HepG2 (cell line): ENCODE measurements around the gene NEURL3. TPM values are rescaled to one million over a fixed set of nuclear protein-coding genes. Genes with fewer than 3 reads are reported as not detected.

Experiments used
- EED ChIP-seq: sonication (generic); formaldehyde crosslinking; IDR thresholded peaks from 2 replicates; pipeline ENCODE4 v1.5.0; 2020; ENCODE audit warnings: mild to moderate bottlenecking, missing genetic modification reagents
- HMGXB3 ChIP-seq: sonication (generic); formaldehyde crosslinking; IDR thresholded peaks from 2 replicates; pipeline ENCODE4 v1.4.0; 2020; ENCODE audit warnings: missing genetic modification reagents, borderline replicate concordance
- HOXA7 ChIP-seq: sonication (generic); formaldehyde crosslinking; IDR thresholded peaks from 2 replicates; pipeline ENCODE4 v1.8.1; 2022; ENCODE audit warnings: mild to moderate bottlenecking, missing genetic modification reagents, moderate library complexity
- MIXL1 ChIP-seq: IDR thresholded peaks from 2 replicates; pipeline ENCODE4 v1.6.1; 2016
- MTERF4 ChIP-seq: sonication (generic); formaldehyde crosslinking; IDR thresholded peaks from 2 replicates; pipeline ENCODE4 v1.8.0; 2023; ENCODE audit warnings: mild to moderate bottlenecking, missing genetic modification reagents
- MZF1 ChIP-seq: sonication (generic); formaldehyde crosslinking; IDR thresholded peaks from 2 replicates; pipeline ENCODE4 v1.8.1; 2023; ENCODE audit warnings: mild to moderate bottlenecking, missing genetic modification reagents, borderline replicate concordance
- PREB ChIP-seq: sonication (generic); formaldehyde crosslinking; IDR thresholded peaks from 2 replicates; pipeline ENCODE4 v1.4.0; 2020; ENCODE audit warnings: missing genetic modification reagents
- PTBP1 ChIP-seq: fragments of 200-400 bp; formaldehyde crosslinking; IDR thresholded peaks from 2 replicates; pipeline ENCODE4 v1.6.1; 2018; ENCODE audit warnings: low read length, low read depth; ENCODE audit not compliant: poor library complexity, severe bottlenecking
- RERE ChIP-seq: IDR thresholded peaks from 2 replicates; pipeline ENCODE4 v1.6.1; 2016; ENCODE audit warnings: low read depth, missing genetic modification reagents, missing compliant biosample characterization
- SCMH1 ChIP-seq: sonication (generic); formaldehyde crosslinking; IDR thresholded peaks from 2 replicates; pipeline ENCODE4 v1.9.0; 2021; ENCODE audit warnings: missing genetic modification reagents, mild to moderate bottlenecking, borderline replicate concordance
- SYNCRIP ChIP-seq: fragments of 200-400 bp; formaldehyde crosslinking; IDR thresholded peaks from 2 replicates; pipeline ENCODE4 v1.6.1; 2018; ENCODE audit warnings: mild to moderate bottlenecking, low read depth, low read length; ENCODE audit not compliant: insufficient read depth
- ZBTB37 ChIP-seq: sonication (generic); formaldehyde crosslinking; IDR thresholded peaks from 2 replicates; pipeline ENCODE4 v1.4.0; 2020; ENCODE audit warnings: mild to moderate bottlenecking, missing genetic modification reagents
- ZNF235 ChIP-seq: sonication (generic); formaldehyde crosslinking; IDR thresholded peaks from 2 replicates; pipeline ENCODE4 v1.8.1; 2023; ENCODE audit warnings: mild to moderate bottlenecking, missing genetic modification reagents, borderline replicate concordance
- ZNF576 ChIP-seq: sonication (generic); formaldehyde crosslinking; IDR thresholded peaks from 2 replicates; pipeline ENCODE4 v1.4.0; 2020; ENCODE audit warnings: mild to moderate bottlenecking, missing genetic modification reagents
- polyA plus RNA-seq, 8 experiments: library from polyadenylated mRNA; depleted of rRNA in 3 of 8; stranded (reverse) in 7 of 8; unstranded in 1 of 8; fragments of >200 nt; fragmentation: Illumina TruSeq in 4 of 8; extraction: Trizol in 4 of 8; gene quantifications; 2 replicates each; pipeline versions ENCODE4 v1.2.1 to v1.2.3, GENCODE V29; 2011 to 2016; ENCODE audit warnings: low read depth in 4 of 8, missing spikeins in 1 of 8, mixed read lengths in 1 of 8; ENCODE audit not compliant: insufficient read depth in 1 of 8
- total RNA-seq, 5 experiments: library from RNA; depleted of rRNA; stranded (reverse); fragments of >200 nt; fragmentation: Illumina TruSeq; extraction: Trizol; gene quantifications; 2 replicates each; pipeline ENCODE4 v1.2.3, GENCODE V29; 2016; ENCODE audit warnings: low read depth in 1 of 5

NEURL3 gene
- total and polyA plus RNA-seq, 2 of the 13 experiments (the other 11 are each of a cell fraction or from before 2014, with no cell fraction given), result 0.16 to 1.2 TPM

- no peak for TF ChIP-seq HMGXB3 (CRISPR knock-in tag)
- no peak for TF ChIP-seq ZBTB37 (CRISPR knock-in tag)
- TF ChIP-seq HOXA7 (CRISPR knock-in tag), result no peak
- TF ChIP-seq EED (CRISPR knock-in tag), result 0 out of 2 replicates have a peak, but pooled peaks have one; percentile 34
- no peak for TF ChIP-seq ZNF576 (CRISPR knock-in tag)
- TF ChIP-seq MZF1, result no peak
- TF ChIP-seq RERE (CRISPR knock-in tag), result no peak
- TF ChIP-seq MIXL1 (CRISPR knock-in tag), result no peak
- TF ChIP-seq MTERF4 (CRISPR knock-in tag), result peak; percentile 76
- TF ChIP-seq ZNF235, result 0 out of 2 replicates have a peak, but pooled peaks have one; percentile 48
- no peak for TF ChIP-seq SCMH1 (CRISPR knock-in tag)
- no peak for TF ChIP-seq PTBP1
- no peak for TF ChIP-seq PREB
- TF ChIP-seq SYNCRIP, result no peak
These were observed 4.1 kb upstream of the NEURL3 start (continued) for GRCh38 chr2:96509114-96509846.
